ENCODE results near the gene DRD3.

- TF ChIP-seq, protein P1, sequence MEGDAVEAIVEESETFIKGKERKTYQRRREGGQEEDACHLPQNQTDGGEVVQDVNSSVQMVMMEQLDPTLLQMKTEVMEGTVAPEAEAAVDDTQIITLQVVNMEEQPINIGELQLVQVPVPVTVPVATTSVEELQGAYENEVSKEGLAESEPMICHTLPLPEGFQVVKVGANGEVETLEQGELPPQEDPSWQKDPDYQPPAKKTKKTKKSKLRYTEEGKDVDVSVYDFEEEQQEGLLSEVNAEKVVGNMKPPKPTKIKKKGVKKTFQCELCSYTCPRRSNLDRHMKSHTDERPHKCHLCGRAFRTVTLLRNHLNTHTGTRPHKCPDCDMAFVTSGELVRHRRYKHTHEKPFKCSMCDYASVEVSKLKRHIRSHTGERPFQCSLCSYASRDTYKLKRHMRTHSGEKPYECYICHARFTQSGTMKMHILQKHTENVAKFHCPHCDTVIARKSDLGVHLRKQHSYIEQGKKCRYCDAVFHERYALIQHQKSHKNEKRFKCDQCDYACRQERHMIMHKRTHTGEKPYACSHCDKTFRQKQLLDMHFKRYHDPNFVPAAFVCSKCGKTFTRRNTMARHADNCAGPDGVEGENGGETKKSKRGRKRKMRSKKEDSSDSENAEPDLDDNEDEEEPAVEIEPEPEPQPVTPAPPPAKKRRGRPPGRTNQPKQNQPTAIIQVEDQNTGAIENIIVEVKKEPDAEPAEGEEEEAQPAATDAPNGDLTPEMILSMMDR (conservative IDR thresholded peaks at IDR 0.05; ENCODE audit: low read length) = no peak
- TF ChIP-seq EZH2phosphoT487 (IDR thresholded peaks at IDR 0.05; ENCODE audit: borderline replicate concordance, low read depth, low read length) = no peak
These were observed 59.1 kb downstream of the DRD3 start for GRCh38 chr3:114119776-114120175.
